Lower leg skin (tissue), 3 donors: ENCODE results near the gene DZIP1L.

Experiments
- CTCF ChIP-seq, 3 donors: fragments of 450-650 bp; IDR thresholded peaks; one replicate each; pipeline ENCODE4 v1.5.1; 2016; ENCODE audit warnings: antibody characterized with exemption in 3 of 3, mild to moderate bottlenecking in 3 of 3, moderate library complexity in 2 of 3
- POLR2A ChIP-seq, 2 donors: fragments of 450-650 bp; IDR thresholded peaks; one replicate each; pipeline ENCODE4 v1.6.1; 2016 to 2017; ENCODE audit warnings: antibody characterized with exemption in 2 of 2, mild to moderate bottlenecking in 1 of 2, moderate library complexity in 1 of 2

DNA sequence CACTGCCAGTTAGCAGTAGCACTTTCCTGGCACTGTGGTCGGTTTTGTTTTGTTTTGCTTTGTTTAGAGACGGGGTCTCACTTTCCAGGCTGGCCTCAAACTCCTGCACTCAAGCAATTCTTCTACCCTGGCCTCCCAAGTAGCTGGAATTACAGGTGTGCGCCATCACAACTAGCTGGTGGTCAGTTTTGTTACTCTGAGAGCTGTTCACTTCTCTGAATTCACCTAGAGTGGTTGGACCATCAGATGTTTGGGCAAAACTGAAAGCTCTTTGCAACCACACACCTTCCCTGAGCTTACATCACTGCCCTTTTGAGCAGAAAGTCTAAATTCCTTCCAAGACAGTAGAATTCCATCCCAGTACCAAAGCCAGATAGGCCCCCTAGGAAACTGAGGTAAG is 82.8 kb downstream of the DZIP1L start:
- TF ChIP-seq CTCF (IDR thresholded peaks at IDR 0.05): no peak
- TF ChIP-seq POLR2A (IDR thresholded peaks at IDR 0.05): no peak
